ENCODE results near the gene BUD23. TPM values are rescaled to one million over a fixed set of nuclear protein-coding genes. Genes with fewer than 3 reads are reported as not detected.

The BUD23 gene
- total and polyA plus RNA-seq, 8 donors: 17.4 to 71.9 (median 44.2) TPM

DNA sequence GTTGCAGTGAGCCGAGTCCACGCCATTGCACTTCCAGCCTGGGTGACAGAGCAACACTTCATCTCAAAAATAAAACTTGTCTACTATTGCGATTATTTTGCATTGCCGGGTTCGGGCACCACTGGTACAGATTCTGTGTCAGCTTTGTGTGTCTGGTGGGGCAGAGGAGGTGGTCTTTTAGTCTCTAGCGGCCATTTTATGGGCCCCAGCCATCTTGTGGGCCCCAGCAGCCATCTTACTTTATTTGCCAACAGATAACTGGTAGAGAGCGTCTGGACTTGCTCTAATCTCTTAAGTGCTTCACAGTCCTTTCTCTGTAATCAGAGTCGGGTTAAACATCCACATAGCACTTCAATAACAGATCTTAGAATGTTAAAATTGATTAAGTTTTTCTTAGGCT is 4.9 kb downstream of the BUD23 start:
- H3K27me3 ChIP-seq: no peaks in the 10 kb centered on the region
- intact Hi-C loops (cut with DNase I; ENCODE audit: low total_unique reads): no loop called here
- peaks cover 4 to 22% (median 16%) of the 10 kb centered on the region in 4 donors for H3K4me1 ChIP-seq
- no peak overlapping the region for H3K27ac ChIP-seq
- peaks cover 34 to 73% (median 68%) of the 10 kb centered on the region in 4 donors for H3K36me3 ChIP-seq
- DNase-seq: no peak
- H3K4me3 ChIP-seq: no peak overlapping the region
- H3K9me3 ChIP-seq: no peaks in the 10 kb centered on the region
- 92 to 95% (median 94%) methylated on average over 8 of the region's 8 CpGs for WGBS, 5 donors
- TF ChIP-seq EP300 (IDR thresholded peaks at IDR 0.05) (no peak), POLR2A (IDR thresholded peaks at IDR 0.05) (no peak), CTCF (IDR thresholded peaks at IDR 0.05) (no peak), POLR2AphosphoS5 (IDR thresholded peaks at IDR 0.05) (no peak)

GRCh38 chr7:73690646-73691045 is 7.2 kb downstream of the BUD23 start:
- peaks cover 57 to 97% (median 92%) of the 10 kb centered on the region in 4 donors for H3K36me3 ChIP-seq
- WGBS, 5 donors: 84 to 92% (median 87%) methylated on average over 7 of the region's 7 CpGs
- peaks cover 0 to 3% (median 1%) of the 10 kb centered on the region in 4 donors for H3K4me1 ChIP-seq
- no peak for DNase-seq
- no peaks in the 10 kb centered on the region for H3K9me3 ChIP-seq
- intact Hi-C loops (cut with DNase I; ENCODE audit: low total_unique reads): no loop called here
- H3K4me3 ChIP-seq: no peak overlapping the region
- TF ChIP-seq POLR2AphosphoS5 (IDR thresholded peaks at IDR 0.05): no peak
- TF ChIP-seq EP300 (IDR thresholded peaks at IDR 0.05): no peak
- no peak for TF ChIP-seq POLR2A (IDR thresholded peaks at IDR 0.05)
- H3K27ac ChIP-seq: no peak overlapping the region
- no peaks in the 10 kb centered on the region for H3K27me3 ChIP-seq

DNA sequence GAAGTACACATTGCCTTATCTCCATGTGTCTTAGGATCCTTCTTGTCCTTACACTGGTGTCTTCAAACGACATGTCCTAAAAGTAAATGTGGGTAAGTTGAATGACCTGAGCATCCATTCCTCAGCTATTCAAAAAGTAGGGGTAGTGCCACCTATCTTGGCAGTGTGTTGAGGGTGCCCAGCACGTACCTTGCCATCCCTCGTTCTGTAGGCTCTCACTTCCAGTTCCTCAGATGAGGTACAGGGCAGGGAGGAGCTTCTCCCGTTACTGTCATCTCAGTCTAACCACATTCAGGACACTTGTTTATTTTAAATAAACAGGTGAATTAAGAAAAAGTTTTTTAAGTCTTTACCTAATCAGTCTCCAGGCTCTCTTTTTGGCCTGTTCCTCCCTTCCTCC is 13.0 kb downstream of the BUD23 start:
- H3K4me3 ChIP-seq: no peak overlapping the region
- H3K27me3 ChIP-seq: no peaks in the 10 kb centered on the region
- H3K4me1 ChIP-seq: no peaks in the 10 kb centered on the region
- WGBS, 5 donors: 78 to 92% (median 90%) methylated on average over 4 of the region's 4 CpGs
- no peak overlapping the region for H3K27ac ChIP-seq
- intact Hi-C loops (cut with DNase I; ENCODE audit: low total_unique reads): no loop called here
- no peaks in the 10 kb centered on the region for H3K9me3 ChIP-seq
- DNase-seq: no peak
- H3K36me3 ChIP-seq: peaks cover 55 to 98% (median 94%) of the 10 kb centered on the region in 4 donors
- TF ChIP-seq POLR2AphosphoS5 (IDR thresholded peaks at IDR 0.05) (no peak), EP300 (IDR thresholded peaks at IDR 0.05) (no peak), POLR2A (IDR thresholded peaks at IDR 0.05) (no peak), CTCF (IDR thresholded peaks at IDR 0.05) (no peak)

GRCh38 chr7:73698410-73698809 is 15.0 kb downstream of the BUD23 start:
- DNase-seq: no peak

More at GRCh38 chr7:73698410-73698809, 15.0 kb downstream of the BUD23 start:
- Histone ChIP-seq H3K36me3 (peaks cover 42 to 97% (median 86%) of the 10 kb centered on the region in 4 donors), H3K27me3 (no peaks in the 10 kb centered on the region), H3K4me1 (peaks cover 0 to 3% (median 2%) of the 10 kb centered on the region in 4 donors), H3K4me3 (no peak overlapping the region), H3K27ac (no peak overlapping the region), H3K9me3 (no peaks in the 10 kb centered on the region)
- no peak for TF ChIP-seq CTCF (IDR thresholded peaks at IDR 0.05)
- no peak for TF ChIP-seq POLR2AphosphoS5 (IDR thresholded peaks at IDR 0.05)
- TF ChIP-seq POLR2A (IDR thresholded peaks at IDR 0.05): no peak
- no peak for TF ChIP-seq EP300 (IDR thresholded peaks at IDR 0.05)
- intact Hi-C loops (cut with DNase I; ENCODE audit: low total_unique reads): no loop called here
- 84 to 92% (median 89%) methylated on average over 7 of the region's 7 CpGs for WGBS, 5 donors

All from stomach (tissue), 9 donors.